ENCODE data around the gene RADIL.

Gene RADIL

GRCh38 chr7:4833176-4833575 is 50.3 kb downstream of the RADIL start:
- in situ Hi-C loops (cut with MboI; ENCODE audit: low sequenced_read_pairs, unreplicated experiment): no loop called here
- no peak for TF ChIP-seq CTCF (IDR thresholded peaks at IDR 0.05; ENCODE audit: borderline replicate concordance, control extremely low read depth, extremely low read depth, insufficient read depth, missing control alignments)
- no peak for DNase-seq (ENCODE audit: low spot score)

- in situ Hi-C loops (cut with MboI; ENCODE audit: low sequenced_read_pairs, unreplicated experiment): no loop called here
- DNase-seq (ENCODE audit: low spot score): no peak
- no peak for TF ChIP-seq CTCF (IDR thresholded peaks at IDR 0.05; ENCODE audit: borderline replicate concordance, control extremely low read depth, extremely low read depth, insufficient read depth, missing control alignments)
Observed at GRCh38 chr7:4832711-4833110, 50.8 kb downstream of the RADIL start.

GRCh38 chr7:4831723-4832495 is 51.6 kb downstream of the RADIL start:
- TF ChIP-seq CTCF (IDR thresholded peaks at IDR 0.05; ENCODE audit: borderline replicate concordance, control extremely low read depth, extremely low read depth, insufficient read depth, missing control alignments): no peak
- DNase-seq (ENCODE audit: low spot score): no peak
- in situ Hi-C loops (cut with MboI; ENCODE audit: low sequenced_read_pairs, unreplicated experiment): no loop called here

- in situ Hi-C loops (cut with MboI; ENCODE audit: low sequenced_read_pairs, unreplicated experiment): no loop called here
- TF ChIP-seq CTCF (IDR thresholded peaks at IDR 0.05; ENCODE audit: borderline replicate concordance, control extremely low read depth, extremely low read depth, insufficient read depth, missing control alignments): peak; percentile 28
Observed at GRCh38 chr7:4830176-4830575, 53.3 kb downstream of the RADIL start.

GRCh38 chr7:4828720-4829383 is 54.7 kb downstream of the RADIL start:
- in situ Hi-C loops (cut with MboI; ENCODE audit: low sequenced_read_pairs, unreplicated experiment): no loop called here
- no peak for DNase-seq (ENCODE audit: low spot score)

More at GRCh38 chr7:4830176-4830575, 53.3 kb downstream of the RADIL start:
- DNase-seq (ENCODE audit: low spot score): peak; percentile 73

GRCh38 chr7:4825081-4825480 is 58.4 kb downstream of the RADIL start:
- in situ Hi-C loops (cut with MboI; ENCODE audit: low sequenced_read_pairs, unreplicated experiment): no loop called here
- DNase-seq (ENCODE audit: low spot score): no peak
- no peak for TF ChIP-seq CTCF (IDR thresholded peaks at IDR 0.05; ENCODE audit: borderline replicate concordance, control extremely low read depth, extremely low read depth, insufficient read depth, missing control alignments)

More at GRCh38 chr7:4828720-4829383, 54.7 kb downstream of the RADIL start:
- no peak for TF ChIP-seq CTCF (IDR thresholded peaks at IDR 0.05; ENCODE audit: borderline replicate concordance, control extremely low read depth, extremely low read depth, insufficient read depth, missing control alignments)

Measured in GM13976 (cell line).